ENCODE results near the gene GATM.
"Not testable (repeated sequence)": the region's sequence is repeated elsewhere in the genome, so short reads cannot be mapped to it uniquely, and the experiment has no call there.

GATM gene

DNA sequence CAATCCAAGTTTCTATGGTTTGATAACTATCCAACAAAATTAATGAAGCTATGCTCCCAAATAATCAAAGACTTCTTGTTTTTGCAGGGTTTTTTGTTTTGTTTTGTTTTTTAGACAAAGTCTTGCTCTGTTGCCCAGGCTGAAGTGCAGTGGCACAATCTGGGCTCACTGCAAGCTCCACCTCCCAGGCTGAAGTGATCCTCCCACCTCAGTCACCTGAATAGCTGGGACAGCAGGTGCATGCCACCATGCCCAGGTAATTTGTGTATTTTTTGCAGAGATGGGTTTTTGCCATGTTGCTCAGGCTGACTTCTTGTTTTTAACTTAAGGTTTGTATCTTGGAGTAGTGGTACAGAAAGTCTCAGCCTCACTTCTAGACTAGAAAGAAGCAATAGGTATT is 11.0 kb upstream of the GATM start:
- no peak for DNase-seq (ENCODE audit: low read depth, low spot score)

DNA sequence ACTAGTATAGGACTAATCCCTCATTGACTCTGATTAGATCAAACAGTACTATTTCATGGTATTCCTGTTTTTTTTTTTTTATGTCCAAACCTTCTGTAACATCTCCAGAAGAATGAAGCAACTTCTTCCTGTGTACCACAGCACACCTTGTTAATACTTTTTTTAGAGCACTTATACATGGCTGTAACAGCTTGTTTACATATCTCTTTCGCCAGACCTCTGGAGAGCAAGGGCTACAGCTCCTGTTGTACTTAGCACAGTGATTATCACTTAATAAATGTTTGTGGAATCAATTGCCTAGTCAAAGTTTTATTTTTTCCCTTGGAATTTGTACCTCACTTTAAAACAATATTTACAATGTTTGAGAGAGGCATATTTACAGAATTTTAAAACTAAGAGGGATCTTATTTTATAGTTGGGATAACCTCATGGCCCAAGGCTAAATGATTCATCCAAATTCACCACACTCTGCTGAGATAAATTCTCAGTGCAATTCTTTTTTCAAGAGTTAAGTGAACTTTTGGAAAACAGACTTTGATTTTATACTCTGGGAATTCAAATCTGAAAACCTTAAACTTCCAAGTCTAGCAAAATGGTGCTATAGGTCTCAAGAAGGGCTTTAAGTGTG is 9.2 kb upstream of the GATM start:
- no peak for DNase-seq (ENCODE audit: low read depth, low spot score)

DNA sequence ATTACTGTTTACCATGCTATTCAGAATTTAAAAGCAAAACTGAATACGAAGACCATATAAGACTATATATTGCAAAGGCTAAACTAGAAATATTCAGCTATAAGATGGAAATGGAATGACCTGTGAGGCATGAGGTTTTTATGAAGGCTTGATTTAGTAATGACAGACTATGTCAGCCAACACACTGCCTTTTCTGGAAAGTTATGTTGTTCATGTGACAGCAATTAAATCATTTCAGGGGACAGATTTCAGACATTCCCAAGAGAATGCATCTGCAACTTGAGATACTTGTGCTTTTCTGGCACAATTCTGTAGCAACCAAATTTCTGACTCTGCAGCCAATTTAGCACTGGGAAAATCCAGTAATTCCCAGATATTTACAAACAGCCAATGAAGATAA is 8.6 kb upstream of the GATM start:
- DNase-seq (ENCODE audit: low read depth, low spot score), result no peak

DNA sequence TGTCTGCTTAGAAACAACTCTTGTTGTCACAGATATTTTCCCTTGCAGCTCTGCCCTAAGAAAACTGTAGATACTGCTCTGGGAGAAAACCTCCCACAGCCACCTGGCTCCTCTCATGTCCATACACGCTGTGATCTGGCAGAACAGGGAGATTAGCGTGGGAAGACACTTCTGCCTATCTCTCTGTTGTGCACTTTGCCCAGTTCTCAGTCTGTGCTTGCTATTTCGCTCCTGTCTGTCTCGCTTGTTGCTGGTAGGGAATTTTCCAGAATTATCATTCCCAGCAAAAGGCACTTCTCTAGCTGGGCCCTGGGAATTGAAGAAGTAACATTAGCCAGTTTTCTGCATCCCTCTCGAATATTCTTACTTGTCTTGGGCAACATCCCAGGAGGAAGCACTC is 8.1 kb upstream of the GATM start:
- DNase-seq (ENCODE audit: low read depth, low spot score), result no peak

DNA sequence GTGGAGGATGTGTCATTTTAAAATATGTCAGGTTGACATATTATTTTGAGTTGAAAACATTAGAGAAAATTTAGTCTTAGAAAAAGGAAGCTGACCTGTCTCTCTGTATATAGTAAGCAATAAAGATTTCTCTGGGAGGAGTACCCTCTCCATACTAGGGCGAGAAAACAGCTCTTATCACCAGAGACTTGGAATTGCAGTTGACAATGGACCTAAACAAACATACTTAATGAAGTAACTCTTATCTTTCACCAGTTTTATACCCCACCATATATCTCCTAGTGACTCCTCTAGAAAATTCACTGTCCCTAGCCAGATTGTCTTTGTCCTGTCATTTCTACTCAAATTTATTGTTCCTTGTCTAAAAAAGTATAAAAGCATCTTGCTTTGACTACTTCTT is 7.2 kb upstream of the GATM start:
- DNase-seq (ENCODE audit: low read depth, low spot score), result no peak

DNA sequence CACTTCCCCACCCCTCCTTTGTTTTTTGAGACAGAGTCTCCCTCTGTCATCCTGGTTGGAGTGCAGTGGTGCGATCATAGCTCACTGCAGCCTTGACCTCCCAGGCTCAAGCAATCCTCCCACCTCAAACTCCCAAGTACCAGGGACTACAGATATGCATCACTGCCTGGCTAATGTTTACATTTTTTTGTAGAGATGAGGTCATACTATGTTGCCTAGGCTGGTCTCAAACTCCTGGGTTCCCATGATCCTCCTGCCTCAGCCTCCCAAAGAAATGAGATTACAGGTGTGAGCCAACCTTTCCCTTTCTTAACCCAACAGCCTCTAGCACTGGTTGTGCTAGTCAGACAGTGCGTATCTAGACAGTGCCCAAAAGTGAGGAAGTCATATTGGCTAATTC is 6.4 kb upstream of the GATM start:
- no peak for DNase-seq (ENCODE audit: low read depth, low spot score)

GRCh38 chr15:45378913-45379262 is 544 bp upstream of the GATM start:
- no peak for DNase-seq (ENCODE audit: low read depth, low spot score)

GRCh38 chr15:45377609-45378148 is 665 bp downstream of the GATM start:
- peak; percentile 12 for DNase-seq (ENCODE audit: low read depth, low spot score)

- no peak for DNase-seq (ENCODE audit: low read depth, low spot score)
These were observed 1.3 kb downstream of the GATM start for GRCh38 chr15:45376967-45377608.

DNA sequence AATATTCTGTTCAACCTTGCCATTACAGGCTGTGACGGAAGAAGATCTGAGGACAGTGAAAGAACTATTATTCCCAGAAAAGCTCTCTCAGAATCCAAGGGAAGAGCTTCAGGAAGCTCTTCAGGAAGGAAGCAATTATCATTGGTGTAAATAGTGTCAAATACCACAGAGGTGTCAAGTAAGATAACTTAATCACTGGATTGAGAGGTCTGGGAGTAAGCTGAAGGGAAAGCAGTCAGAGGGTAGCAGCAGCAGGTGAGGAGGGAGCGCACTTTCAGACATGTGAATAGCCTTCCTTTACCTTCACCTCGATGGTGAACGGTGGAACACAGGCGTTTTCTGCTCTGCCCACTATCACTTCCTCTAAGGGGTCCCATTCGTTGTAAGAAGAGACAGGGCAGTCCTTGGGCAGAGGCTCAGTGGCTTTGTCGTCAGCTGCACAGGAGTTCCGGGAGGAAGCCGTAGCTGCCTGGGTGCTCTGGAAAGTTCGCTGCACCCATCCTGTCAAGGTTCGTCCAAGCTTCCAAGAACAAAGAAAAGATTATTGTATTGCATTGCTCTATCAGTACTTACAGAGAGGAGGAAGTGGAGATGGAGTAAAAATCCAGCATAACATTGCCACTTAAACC is 1.9 kb downstream of the GATM start:
- peak; percentile 4 for DNase-seq (ENCODE audit: low read depth, low spot score)

DNA sequence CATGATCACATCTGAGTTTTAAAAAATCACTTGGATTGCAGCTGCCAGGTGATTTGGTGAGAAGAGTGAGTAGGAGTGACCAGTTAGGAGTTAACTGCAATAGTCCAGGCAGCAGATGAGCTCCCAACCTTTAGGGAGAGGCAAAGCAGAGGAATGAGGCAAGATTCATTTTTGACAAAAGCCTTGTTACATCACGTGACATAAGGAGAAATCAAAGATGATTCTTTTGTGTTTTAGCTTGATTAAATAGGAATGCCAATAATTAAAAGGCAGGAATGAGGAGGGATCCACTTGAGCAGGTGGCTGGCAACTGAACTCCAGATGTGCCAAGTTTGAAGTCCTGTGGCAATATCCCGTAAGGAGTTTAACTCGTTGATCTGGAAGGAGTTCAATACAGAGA is 2.5 kb downstream of the GATM start:
- no peak for DNase-seq (ENCODE audit: low read depth, low spot score)

DNA sequence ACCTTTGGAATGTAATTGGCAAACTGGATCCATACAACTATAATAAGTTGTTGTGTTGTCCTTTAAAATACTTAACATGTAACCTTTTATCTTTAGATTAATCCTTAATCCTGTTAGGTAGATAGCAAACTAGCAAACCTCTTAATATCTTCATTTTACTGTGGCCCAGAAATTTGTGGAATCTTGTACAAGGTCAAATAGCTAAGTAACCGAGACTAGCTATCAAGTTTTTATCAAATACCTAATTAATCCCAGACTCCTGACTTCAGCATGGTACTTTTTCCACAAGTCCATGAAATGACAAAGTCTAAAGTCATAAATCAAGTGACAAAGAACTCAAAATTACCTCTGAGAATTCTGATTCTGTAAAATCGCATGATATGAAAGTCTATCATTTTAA is 4.4 kb downstream of the GATM start:
- no peak for DNase-seq (ENCODE audit: low read depth, low spot score)

GRCh38 chr15:45372041-45372995 is 6.0 kb downstream of the GATM start:
- no peak for DNase-seq (ENCODE audit: low read depth, low spot score)

- no peak for DNase-seq (ENCODE audit: low read depth, low spot score)
These were observed 6.8 kb downstream of the GATM start for GRCh38 chr15:45371546-45371945.

DNA sequence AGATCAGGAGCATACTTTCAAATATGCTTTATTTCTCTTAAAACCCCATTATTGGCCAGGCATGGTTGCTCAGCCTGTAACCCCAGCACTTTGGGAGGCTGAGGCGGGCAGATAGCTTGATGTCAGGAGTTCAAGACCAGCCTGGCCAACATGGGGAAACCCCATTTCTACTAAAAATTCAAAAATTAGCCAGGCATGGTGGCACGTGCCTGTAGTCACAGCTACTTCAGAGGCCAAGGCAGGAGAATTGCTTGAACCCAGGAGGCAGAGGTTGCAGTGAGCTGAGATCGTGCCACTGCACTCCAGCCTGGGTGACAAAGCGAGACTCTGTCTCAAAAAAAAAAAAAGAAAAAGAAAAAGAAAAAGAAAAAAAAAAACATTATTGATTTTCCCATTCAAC is 8.3 kb downstream of the GATM start:
- DNase-seq (ENCODE audit: low read depth, low spot score), result not testable (repeated sequence)

DNA sequence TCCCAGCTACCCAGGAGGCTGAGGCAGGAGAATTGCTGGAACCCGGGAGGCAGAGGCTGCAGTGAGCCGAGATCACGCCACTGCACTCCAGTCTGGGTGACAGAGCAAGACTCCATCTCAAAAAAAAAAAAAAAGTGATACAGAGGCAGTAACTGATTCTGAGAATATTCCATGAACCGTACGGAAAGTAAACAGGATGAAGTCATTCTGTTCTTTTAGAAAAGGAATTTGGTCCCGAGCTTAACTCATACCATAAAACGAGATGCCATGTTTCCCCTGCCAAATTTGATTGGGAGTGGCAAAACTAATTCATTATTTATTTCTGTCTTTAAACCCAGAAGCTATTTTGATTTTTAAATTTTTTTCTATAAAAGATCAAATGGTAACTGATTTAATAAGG is 11.1 kb downstream of the GATM start:
- not testable (repeated sequence) for DNase-seq (ENCODE audit: low read depth, low spot score)

DNA sequence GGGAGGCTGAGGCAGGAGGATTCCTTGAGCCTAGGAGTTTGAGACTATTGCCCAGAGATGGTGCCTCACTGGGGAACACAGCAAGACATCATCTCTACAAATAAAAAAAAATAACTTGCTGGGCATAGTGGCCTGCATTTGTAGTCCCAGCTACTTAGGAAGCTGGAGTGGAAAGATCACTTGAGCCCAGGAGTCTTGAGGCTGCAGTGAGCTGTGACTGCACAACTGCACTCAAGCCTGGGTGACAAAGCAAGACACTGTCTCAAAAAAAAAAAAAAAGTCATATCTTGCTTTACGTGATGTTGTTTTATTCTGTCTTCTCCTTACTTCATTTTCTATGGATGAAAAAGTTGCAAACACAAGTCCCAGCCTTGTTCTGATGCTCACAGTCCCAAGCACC is 14.1 kb downstream of the GATM start:
- no peak for DNase-seq (ENCODE audit: low read depth, low spot score)

DNA sequence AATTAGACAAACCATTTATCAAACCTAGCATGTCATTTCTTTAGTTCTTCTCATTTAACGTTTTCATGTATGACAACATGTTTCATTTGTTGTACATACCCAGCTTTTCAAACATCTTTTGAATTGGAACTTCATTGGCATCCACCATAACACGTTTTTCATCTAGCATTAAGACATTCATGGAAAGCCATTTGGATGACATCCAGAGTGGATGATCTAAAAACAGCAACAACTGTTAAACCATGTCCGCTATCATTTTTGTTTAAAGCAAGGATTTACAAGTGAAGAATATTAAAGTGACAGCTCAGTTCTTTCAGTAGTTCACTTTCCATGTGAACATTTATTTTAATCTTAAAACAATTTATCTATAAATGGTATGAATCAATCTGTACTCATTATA is 14.5 kb downstream of the GATM start:
- DNase-seq (ENCODE audit: low read depth, low spot score), result no peak

DNA sequence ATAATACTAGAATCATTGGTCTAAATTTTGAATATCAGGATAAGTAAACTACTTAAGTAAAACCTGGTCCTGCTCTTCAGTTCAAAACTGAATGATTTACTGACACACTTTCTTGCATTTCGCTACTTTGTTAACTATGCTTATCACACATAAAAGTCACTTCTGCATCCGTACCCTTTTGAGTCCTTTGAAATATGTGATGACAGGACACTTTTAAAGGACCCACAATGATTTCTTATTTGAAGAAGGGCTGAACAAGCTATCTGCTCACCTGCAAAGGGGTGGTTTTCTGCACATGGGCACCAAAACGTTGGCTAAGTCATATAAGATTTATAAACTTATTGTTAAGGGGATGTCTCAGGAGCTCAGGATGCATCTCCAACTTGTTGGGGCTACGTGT is 15.0 kb downstream of the GATM start:
- no peak for DNase-seq (ENCODE audit: low read depth, low spot score)

GRCh38 chr15:45362419-45362818 is 15.9 kb downstream of the GATM start:
- DNase-seq (ENCODE audit: low read depth, low spot score), result no peak

DNA sequence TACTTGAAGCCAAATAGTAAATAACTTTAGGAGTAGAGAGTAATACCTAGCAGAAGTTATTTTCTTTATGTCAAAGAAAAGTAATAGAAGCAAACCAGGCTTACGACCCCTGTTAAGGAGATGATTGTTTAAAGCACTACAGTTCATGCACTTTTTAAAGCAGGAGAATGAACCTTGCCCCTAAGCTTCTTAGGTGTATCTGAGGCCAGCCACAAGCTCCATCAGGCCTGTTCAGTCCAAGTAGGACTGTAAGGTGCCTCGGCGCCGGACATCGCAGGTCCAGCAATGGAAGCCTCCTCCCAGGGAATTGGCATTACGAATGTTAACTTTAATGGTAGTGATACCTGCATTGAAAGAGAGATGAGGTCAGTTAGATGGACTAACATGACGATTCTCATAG is 16.5 kb downstream of the GATM start:
- DNase-seq (ENCODE audit: low read depth, low spot score), result no peak

- no peak for DNase-seq (ENCODE audit: low read depth, low spot score)
These were observed 22.5 kb downstream of the GATM start for GRCh38 chr15:45355860-45356259.

All from ELF-1 (cell line).